Measurements from ENCODE around the gene EFEMP2. TPM values are rescaled to one million over a fixed set of nuclear protein-coding genes. Genes with fewer than 3 reads are reported as not detected.

The EFEMP2 gene
- total RNA-seq, result 10 to 100 TPM; 34.5 to 75.0 (median 57.0) TPM

- peak within 1 kb of the TSS; percentile 88 to 97 for H3K27ac ChIP-seq
- H3K9me3 ChIP-seq, result no peaks in the 10 kb centered on the region
- no peaks in the 10 kb centered on the region for H3K27me3 ChIP-seq
- peak within 1 kb of the TSS; percentile 53 to 88 (median 65) for H3K4me3 ChIP-seq
- H3K36me3 ChIP-seq, result no peaks in the 10 kb centered on the region
- no peak for TF ChIP-seq POLR2A (IDR thresholded peaks at IDR 0.05)
- no peak for TF ChIP-seq POLR2AphosphoS5 (IDR thresholded peaks at IDR 0.05)
- TF ChIP-seq, protein P1, sequence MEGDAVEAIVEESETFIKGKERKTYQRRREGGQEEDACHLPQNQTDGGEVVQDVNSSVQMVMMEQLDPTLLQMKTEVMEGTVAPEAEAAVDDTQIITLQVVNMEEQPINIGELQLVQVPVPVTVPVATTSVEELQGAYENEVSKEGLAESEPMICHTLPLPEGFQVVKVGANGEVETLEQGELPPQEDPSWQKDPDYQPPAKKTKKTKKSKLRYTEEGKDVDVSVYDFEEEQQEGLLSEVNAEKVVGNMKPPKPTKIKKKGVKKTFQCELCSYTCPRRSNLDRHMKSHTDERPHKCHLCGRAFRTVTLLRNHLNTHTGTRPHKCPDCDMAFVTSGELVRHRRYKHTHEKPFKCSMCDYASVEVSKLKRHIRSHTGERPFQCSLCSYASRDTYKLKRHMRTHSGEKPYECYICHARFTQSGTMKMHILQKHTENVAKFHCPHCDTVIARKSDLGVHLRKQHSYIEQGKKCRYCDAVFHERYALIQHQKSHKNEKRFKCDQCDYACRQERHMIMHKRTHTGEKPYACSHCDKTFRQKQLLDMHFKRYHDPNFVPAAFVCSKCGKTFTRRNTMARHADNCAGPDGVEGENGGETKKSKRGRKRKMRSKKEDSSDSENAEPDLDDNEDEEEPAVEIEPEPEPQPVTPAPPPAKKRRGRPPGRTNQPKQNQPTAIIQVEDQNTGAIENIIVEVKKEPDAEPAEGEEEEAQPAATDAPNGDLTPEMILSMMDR (IDR thresholded peaks at IDR 0.05), result no peak
- no peak for DNase-seq (ENCODE audit: low spot score in 2 of 2)
- peaks cover 0 to 10% of the 10 kb centered on the region in 2 donors for H3K4me1 ChIP-seq
- intact Hi-C loops (cut with DNase I; ENCODE audit: low total_unique reads), result no loop called here
These were observed at the start of gene EFEMP2 for GRCh38 chr11:65872586-65873317. TSS of gene EFEMP2 (minus strand) at chr11:65872800. CDS start at chr11:65872354, 446 bp downstream.

- H3K4me1 ChIP-seq, result peaks cover 0 to 19% of the 10 kb centered on the region in 2 donors
- no peak overlapping the region for H3K4me3 ChIP-seq
- no peak for DNase-seq (ENCODE audit: low spot score in 2 of 2)
- no peaks in the 10 kb centered on the region for H3K27me3 ChIP-seq
- intact Hi-C loops (cut with DNase I; ENCODE audit: low total_unique reads), result no loop called here
- no peaks in the 10 kb centered on the region for H3K36me3 ChIP-seq
- no peak overlapping the region for H3K27ac ChIP-seq
- no peak for TF ChIP-seq POLR2AphosphoS5 (IDR thresholded peaks at IDR 0.05)
- TF ChIP-seq POLR2A (IDR thresholded peaks at IDR 0.05), result no peak
- TF ChIP-seq, protein P1 (IDR thresholded peaks at IDR 0.05), result no peak
- no peaks in the 10 kb centered on the region for H3K9me3 ChIP-seq
These were observed 49.3 kb upstream of the EFEMP2 start for GRCh38 chr11:65921876-65922275.

- DNase-seq (ENCODE audit: low spot score in 2 of 2), result no peak
- H3K4me3 ChIP-seq, result peak overlapping the region in 2 of 3 donors; percentile 95 to 98
- H3K9me3 ChIP-seq, result no peaks in the 10 kb centered on the region
- no peaks in the 10 kb centered on the region for H3K27me3 ChIP-seq
- TF ChIP-seq, protein P1 (IDR thresholded peaks at IDR 0.05), result no peak
- no peak for TF ChIP-seq POLR2A (IDR thresholded peaks at IDR 0.05)
- TF ChIP-seq POLR2AphosphoS5 (IDR thresholded peaks at IDR 0.05), result no peak
- peak overlapping the region in 1 of 2 donors; percentile 99 for H3K27ac ChIP-seq
- intact Hi-C loops (cut with DNase I; ENCODE audit: low total_unique reads), result no loop called here
- peaks cover 7 to 26% of the 10 kb centered on the region in 2 donors for H3K4me1 ChIP-seq
- no peaks in the 10 kb centered on the region for H3K36me3 ChIP-seq
These were observed 48.5 kb upstream of the EFEMP2 start for GRCh38 chr11:65921033-65921555.

DNA sequence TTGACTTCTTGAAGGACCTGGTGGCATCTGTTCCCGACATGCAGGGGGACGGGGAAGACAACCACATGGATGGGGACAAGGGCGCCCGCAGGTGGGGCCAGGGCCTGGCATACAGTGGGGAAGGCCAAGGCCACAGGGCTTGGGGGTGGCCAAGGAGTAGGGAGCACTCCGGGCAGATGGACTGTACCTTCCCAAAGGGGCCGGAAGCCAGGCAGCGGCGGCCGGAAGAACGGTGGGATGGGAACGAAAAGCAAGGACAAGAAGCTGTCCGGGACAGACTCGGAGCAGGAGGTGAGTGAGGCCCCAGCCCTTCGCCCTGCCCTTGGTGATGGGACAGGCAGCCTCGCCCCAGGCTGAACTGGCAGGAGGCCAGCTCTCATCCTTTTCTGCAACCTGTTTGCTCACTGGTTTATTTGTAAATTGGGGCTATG, 47.8 kb upstream of the EFEMP2 start:
- no peak for TF ChIP-seq POLR2AphosphoS5 (IDR thresholded peaks at IDR 0.05)
- TF ChIP-seq POLR2A (IDR thresholded peaks at IDR 0.05), result no peak
- TF ChIP-seq, protein P1 (IDR thresholded peaks at IDR 0.05), result no peak
- no peaks in the 10 kb centered on the region for H3K27me3 ChIP-seq
- peaks cover 9 to 29% of the 10 kb centered on the region in 2 donors for H3K4me1 ChIP-seq
- intact Hi-C loops (cut with DNase I; ENCODE audit: low total_unique reads), result loop anchor here (1.0 kb wide), 1 partner anchor 30 kb away; the partner anchor contains the start of gene CCDC85B
- peak overlapping the region; percentile 78 to 98 (median 95) for H3K4me3 ChIP-seq
- DNase-seq (ENCODE audit: low spot score in 2 of 2), result no peak
- H3K36me3 ChIP-seq, result no peaks in the 10 kb centered on the region
- peak overlapping the region; percentile 94 to 99 for H3K27ac ChIP-seq
- no peaks in the 10 kb centered on the region for H3K9me3 ChIP-seq
